ENCODE results near the gene MED27.

GRCh38 chr9:132109291-132109690 is 29.6 kb upstream of the MED27 start:
- TF ChIP-seq, protein P1, sequence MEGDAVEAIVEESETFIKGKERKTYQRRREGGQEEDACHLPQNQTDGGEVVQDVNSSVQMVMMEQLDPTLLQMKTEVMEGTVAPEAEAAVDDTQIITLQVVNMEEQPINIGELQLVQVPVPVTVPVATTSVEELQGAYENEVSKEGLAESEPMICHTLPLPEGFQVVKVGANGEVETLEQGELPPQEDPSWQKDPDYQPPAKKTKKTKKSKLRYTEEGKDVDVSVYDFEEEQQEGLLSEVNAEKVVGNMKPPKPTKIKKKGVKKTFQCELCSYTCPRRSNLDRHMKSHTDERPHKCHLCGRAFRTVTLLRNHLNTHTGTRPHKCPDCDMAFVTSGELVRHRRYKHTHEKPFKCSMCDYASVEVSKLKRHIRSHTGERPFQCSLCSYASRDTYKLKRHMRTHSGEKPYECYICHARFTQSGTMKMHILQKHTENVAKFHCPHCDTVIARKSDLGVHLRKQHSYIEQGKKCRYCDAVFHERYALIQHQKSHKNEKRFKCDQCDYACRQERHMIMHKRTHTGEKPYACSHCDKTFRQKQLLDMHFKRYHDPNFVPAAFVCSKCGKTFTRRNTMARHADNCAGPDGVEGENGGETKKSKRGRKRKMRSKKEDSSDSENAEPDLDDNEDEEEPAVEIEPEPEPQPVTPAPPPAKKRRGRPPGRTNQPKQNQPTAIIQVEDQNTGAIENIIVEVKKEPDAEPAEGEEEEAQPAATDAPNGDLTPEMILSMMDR (IDR thresholded peaks at IDR 0.05): no peak
- no peak for TF ChIP-seq POLR2AphosphoS5 (IDR thresholded peaks at IDR 0.05)
